GM12872 (cell line): ENCODE data around the gene ALPK1.

ENCODE experiments used
- CTCF ChIP-seq: IDR thresholded peaks from 3 replicates; pipeline ENCODE4 v1.5.1; 2011; ENCODE audit warnings: low read depth, mild to moderate bottlenecking, low read length, moderate library complexity; ENCODE audit not compliant: insufficient read depth

The ALPK1 gene

GRCh38 chr4:112410364-112410763 lies 113.2 kb downstream of the ALPK1 start:
- TF ChIP-seq CTCF, result no peak

- TF ChIP-seq CTCF, result no peak
These were observed 113.6 kb downstream of the ALPK1 start for GRCh38 chr4:112410804-112411203.

GRCh38 chr4:112411781-112412550 lies 114.8 kb downstream of the ALPK1 start:
- TF ChIP-seq CTCF, result no peak

- TF ChIP-seq CTCF, result no peak
These were observed 119.3 kb downstream of the ALPK1 start for GRCh38 chr4:112416464-112416863.

GRCh38 chr4:112418092-112418491 lies 120.9 kb downstream of the ALPK1 start:
- no peak for TF ChIP-seq CTCF

- TF ChIP-seq CTCF, result no peak
These were observed 124.7 kb downstream of the ALPK1 start for GRCh38 chr4:112421911-112422310.

- TF ChIP-seq CTCF, result no peak
These were observed 125.5 kb downstream of the ALPK1 start for GRCh38 chr4:112422644-112423043.
